GM18868 (cell line): ENCODE measurements around the gene MYO1B.
A peak's percentile ranks its signal among the peaks of the same experiment; 100 is the strongest.

Source experiments
- ATAC-seq: cut with Tn5 transposase; IDR thresholded peaks from one replicate; pipeline ENCODE4 v1.9.1; 2021; ENCODE audit warnings: mild to moderate bottlenecking, moderate library complexity; ENCODE audit not compliant: unreplicated experiment

Gene MYO1B

DNA sequence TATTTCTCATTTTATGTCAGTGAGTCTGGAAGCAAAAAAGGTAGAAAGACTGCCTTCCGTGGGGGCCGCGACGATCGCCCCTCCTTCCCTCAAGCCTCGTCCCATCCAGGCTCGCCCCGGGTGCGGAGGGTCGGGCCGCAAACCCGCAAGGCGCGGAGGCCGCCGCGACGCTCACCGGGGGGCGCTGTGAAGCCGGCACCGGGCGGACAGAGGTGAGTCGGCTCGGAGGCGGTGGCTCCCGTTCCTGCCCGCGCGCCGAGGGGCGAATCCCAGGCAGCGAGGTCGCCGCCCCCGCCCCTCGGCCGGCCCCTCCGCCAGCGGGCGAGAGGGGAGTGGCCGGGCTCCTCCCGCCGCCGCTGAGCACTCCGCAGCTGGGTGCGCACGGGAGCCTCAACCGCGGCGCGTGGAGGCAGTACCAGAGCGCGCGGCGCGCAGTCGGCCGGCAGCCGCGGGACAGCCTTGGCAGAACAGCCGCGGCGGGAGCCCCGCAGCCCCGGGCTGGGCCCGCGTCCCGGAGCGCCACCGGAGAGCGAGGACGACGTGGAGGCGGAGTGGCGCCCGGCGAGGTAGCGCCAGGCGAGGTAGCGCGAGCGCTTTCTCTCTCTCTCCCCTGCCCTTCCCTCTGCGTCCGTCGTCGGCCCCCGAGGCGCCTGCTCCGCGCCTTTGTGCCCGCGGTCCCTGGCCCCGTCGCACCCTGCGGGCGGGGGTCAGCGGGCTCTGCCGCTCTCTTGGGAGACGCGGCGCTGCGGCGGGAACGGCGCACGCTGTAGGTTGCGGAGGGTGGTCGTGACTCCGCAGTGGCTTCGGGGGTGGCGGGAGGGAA is at the start of gene MYO1B:
MYO1B (plus strand) TSS at position 359 of the 823 bp plus-strand sequence. CDS start 31,492 bp downstream, outside the sequence.
- peak; percentile 49 for ATAC-seq

DNA sequence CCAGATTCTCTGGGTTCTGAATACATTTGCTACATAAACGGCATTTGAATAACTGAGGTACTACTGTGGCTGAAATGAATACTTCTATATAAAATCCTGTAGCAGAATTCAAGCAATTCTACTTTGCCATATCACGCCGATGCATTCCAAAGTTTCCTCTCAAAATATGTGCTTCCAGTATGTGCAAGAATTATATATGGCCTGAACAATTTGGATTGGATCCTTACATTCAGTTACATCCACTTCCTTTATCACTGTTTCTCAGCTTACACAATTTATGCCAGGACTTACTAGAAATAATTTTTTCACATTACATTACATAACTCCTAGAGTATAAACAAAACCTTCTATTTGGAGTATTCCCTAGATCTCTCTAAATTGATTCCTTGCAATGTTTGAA is 48.1 kb upstream of the MYO1B start:
- no peak for ATAC-seq

DNA sequence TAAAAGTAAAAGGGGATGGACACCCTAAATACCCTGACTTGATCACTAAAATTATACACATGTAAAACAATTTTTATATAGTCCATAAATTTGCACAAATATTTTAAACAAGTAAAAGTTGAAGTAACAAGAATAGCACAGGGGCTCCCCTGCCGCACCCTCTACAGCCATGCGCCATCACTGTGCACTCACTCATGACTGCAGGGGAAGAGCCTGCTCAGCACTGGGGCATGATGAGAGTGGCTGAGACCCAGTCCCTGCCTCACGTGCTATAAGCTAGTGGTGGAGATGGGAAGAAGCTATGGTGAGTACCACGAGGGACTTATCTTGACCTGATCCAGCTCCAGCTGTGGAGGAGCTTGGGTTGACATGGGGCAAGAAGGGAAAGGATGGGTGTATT is 46.9 kb upstream of the MYO1B start:
- no peak for ATAC-seq

DNA sequence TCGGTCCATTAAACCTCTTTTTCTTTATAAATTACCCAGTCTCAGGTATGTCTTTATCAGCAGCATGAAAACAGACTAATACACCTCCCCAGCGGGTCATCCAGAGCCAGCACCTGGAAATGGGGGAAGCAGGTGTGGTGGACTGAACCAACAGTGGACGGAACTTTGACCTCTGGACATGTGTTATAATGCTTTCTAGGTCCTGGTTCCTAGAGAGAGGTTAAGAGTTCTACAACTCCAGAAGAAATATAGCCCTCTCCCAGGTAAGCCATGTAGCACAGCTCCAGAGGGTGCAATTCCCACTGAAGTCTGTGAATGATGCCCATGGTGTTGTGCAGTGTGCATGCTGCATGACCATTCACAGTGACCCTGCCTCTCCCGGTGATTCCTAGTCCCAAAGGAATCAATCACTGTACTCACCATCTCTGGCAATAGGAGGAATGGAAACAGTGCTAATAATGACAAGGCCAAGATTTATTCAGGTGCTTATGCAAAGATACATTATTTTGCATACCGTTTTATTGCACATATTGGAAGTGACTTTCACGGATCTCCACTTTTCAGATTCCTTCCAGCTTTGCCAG is 45.2 kb upstream of the MYO1B start:
- no peak for ATAC-seq

DNA sequence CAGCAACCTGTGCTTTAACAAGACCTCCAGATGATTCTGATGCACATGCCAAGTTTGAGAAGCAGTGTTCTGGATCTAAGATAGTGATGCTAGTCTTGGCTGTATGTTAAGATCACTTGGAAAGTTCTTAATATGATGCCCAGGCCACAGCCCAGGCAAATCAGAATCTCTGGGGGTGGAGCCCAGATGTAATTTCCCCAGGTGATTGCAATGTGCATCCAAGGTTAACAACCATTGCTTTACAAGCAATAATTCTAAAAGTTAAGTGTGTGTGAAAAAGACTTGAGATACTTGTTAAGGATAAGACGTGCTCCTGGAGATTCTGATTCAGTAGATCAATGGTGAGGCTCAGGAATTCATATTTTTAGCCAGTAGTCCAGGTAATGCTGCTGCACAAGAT is 44.3 kb upstream of the MYO1B start:
- no peak for ATAC-seq

DNA sequence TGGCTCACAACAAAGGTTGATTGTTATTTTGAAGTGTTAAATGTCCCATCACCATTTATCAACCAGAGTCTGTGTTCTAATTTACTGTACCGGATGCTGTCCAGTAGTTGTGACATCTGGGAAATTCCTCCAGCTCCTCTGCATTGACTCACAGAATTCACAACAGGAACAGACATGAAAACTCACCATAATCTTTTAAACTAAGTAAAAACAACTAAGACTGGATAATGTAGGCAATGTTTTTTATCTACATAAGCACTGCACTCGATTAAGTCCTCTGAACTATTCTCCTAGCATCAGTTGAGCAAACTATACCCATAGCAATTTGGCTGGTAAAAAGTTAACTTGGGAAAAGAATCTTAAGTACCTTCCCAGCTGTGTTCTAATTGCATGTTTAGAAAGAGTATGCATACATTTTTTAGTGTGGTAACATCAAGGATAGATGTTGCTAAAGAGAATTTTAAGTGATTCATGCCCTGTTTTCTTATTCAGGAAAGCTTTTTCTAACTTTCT is 42.9 kb upstream of the MYO1B start:
- peak; percentile 25 for ATAC-seq

DNA sequence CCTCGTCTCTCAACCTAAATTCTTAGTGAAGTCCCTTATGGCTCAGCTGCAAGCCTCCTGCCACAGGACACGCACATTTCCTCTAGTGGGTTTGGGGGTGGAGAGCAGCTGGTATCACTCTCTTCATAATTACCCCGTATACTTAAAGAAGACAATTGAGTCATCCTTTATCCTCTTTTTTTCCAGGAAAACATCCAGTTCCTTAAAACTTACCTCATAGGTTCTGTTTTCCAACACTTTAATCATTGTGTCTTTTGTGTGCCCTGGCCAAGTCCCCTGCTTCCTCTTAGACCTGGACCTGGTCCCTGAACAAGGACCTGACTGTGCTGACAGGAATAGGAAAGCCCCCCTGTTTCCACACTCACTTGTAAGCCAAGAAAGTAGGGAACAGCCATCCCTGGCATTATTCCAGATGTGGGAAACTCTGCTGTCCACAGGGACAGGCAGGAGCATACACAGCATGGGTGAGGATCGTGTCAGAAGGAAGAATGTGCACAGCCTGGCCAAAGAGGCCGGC is 42.3 kb upstream of the MYO1B start:
- peak; percentile 33 for ATAC-seq

DNA sequence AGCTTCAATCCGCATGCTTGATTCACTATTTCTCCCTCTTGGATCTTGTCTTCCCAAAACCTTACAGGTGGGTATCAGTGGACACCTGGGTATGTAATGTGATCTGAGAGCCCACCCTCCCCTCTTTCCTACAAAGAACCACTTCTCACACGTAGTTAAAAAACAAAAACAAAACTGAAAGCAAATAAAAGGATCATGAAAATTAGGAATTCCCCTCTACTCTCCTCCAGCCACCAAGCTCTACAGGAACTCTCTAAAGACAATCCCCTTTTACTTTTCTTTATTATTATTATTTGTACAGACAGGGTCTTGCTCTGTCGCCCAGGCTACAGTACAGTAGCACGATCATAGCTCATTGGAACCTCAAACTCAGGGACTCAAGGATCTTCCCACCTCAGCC is 40.8 kb upstream of the MYO1B start:
- peak; percentile 86 for ATAC-seq

DNA sequence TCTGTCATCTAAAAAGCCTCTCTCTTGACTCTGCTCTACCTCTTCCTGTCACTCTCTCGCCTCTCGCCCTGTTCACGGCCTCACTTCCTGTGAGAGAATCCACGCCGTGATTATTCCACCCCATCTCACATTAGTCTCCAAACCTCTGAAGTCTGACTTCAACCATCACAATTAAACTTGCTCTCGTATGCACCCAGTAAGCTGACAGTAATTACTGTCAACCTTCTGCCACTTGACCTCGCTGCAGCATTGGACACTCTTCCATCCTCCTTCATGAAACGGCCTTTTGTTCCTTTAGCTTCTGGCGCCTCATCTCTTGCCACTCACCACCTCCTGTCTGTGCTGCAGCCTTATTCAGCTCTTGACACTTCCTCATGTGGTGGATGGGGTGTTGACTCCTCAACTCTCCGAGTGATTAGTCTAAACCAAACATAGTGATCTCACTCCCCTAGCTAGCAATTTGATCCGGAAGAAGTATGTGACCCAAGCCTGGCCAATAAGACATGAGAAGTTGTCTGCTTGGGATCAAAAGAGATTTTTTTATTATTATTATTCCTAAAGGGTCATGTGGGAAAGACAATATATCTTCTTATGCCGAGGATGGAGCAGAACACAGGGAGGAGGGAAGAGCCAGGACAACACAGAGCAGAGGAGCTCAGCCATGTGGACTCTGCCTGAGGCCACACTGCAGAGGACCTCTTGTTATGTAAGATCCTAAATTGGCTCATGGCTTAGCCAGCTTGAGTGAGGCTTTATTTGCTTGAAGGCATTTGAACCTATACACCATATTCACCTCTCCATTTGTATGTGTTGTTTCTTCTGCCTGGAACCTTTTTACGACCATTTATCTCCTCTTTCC is 38.4 kb upstream of the MYO1B start:
- no peak for ATAC-seq

DNA sequence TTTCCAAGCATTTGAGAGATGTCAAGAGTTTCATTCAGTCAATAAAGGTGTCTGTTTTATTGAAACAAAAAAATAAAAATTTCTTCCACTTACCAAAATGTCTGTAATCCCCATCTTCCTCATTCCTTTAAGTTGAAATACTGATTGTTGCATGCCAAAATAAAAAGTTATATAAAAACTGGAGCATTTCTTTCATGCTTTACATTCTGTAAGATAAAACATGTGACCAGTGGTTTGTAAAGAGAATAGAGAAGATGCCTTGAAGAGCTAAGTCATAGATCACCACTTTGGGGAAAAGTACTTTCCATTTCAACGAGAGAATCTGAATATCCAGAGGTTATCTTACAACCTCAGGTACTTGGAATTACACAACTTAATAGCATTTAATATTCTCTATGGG is 35.9 kb upstream of the MYO1B start:
- ATAC-seq: no peak

DNA sequence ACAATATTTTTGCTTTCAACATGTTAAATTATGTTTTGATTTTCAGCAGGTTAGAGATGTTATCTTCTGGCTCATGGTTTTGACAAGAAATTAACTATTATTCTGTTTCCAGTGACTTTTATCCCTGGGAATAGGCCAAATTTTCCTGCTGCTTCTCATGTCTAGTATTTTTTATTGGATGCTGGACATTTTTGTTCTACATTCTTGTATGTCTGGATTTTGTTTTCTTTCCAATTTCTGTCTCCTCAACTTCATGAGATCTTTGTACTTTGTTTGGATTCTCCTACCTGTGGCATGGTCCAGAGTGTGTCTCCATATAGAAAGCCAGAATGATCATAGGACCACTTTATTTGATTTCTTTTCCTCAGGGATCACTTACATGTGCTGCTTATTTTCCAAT is 33.1 kb upstream of the MYO1B start:
- ATAC-seq: no peak

DNA sequence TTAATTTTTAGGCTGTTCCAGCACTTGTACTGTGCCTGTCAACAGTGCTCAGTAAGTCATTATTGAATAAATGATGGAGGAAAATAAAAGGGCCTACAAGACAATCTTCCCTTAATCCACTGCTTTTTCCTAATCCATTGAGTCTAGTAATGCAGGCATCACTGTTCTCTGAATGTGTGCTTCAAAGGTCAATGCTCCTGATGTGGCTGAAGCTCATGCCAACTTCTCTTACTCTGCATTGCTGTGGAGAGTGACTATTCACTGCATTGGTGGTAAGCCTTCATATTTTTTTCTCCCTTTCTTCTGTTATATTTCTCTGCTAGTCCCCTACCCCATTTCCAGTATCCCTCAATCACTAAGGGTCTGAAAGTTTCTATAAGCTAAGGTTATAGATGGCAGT is 31.9 kb upstream of the MYO1B start:
- no peak for ATAC-seq

DNA sequence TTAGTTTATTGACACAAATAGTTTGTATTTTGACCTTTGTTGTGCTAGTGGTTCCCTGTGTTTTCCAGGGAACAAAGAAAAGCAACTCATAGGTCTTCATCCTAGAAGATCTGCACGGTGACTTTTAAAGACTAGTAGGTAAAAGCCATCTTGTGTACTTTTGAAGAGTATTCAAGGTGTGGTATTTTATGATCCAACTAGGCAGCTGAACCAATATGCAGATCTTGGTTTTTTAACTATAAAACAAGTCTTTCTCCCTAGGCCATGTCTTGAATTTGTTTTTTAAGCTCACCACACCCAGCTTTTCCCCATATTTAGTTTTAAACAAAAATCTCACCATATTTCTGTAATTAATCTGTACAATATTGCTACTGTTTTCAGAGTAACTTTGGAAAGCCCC is 30.0 kb upstream of the MYO1B start:
- no peak for ATAC-seq

DNA sequence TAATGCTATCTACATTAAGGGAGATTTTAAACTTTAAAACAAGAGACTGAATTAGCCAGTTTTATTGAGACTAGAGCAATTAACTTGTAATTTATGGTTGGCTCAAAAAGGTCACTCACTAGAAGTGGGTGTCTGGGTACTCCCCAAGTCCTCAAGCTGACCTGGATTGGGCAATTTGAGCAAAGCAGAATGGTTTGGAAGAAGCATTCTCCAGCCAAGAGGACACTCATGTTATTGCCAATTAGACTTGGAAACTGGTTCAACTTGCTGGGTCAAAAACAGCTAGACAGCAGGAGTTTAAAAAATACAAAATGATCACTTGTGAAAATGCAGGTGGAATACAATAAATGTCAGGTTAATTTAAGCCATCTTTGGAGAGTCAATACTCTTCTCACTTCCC is 29.5 kb upstream of the MYO1B start:
- no peak for ATAC-seq

DNA sequence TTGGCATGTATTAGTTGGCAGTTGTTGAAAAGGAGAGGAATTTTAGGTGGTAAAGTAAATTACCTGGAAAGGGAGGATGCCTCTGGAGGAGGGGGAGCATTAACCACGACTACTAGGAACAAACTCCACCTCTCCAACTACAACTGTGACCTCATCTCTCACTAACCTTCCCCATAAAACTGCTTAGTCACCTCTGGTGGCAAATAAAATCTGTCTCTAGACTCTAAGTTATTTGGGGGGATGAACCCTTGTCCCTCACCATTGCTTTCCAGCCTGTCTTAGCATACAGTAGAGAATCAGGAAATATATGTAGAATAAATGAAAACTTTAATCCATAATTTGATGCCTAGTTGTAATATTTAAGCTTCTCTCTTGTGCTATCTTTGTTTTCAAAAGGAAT is 27.6 kb upstream of the MYO1B start:
- no peak for ATAC-seq

DNA sequence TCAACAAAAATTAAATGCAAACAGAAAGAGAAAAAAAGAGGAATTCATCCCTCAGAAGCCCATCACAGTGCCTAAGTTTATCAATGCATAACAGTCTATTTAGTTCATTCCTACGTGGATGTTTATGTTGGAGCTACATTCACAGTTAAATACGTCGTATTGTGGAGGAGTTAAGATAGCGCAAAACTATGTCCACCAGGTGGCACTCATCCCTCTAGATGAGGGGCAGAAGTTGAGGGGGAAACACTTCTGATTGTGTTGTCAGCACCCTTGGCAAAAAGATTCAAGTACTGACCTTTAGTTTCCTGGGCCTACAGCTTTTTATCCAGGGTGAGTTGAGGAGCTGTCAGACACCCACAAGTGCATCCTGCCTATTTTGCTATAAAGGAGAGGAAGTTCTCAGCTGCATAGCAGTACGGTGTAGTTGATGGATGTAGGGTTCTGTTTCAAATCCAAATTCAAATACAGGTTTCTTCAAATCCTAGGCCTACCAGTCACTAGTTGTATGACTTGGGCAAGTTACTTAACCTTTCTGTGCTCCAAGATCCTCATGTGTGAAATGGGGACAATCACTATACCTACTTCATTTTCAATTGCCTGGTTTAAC is 26.8 kb upstream of the MYO1B start:
- ATAC-seq: peak; percentile 52

DNA sequence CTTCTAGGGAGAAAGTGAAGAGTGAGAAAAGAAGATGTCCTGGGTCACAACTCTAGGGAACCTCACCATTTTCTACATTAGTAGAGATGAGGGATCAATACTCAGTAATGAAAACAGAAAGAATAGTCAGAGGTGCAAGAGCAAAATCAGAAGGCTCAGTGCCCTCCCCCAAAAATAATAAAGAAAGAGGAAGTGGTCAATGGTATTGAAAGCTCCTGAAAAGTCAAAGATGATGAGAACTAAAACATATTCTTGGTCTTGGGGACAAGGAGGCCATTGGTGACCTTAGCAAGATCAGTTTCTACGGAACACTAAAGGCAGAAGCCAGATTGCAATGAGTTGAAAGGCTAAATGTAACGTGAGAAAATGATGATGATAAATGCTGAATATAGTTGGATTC is 24.5 kb upstream of the MYO1B start:
- peak; percentile 53 for ATAC-seq

DNA sequence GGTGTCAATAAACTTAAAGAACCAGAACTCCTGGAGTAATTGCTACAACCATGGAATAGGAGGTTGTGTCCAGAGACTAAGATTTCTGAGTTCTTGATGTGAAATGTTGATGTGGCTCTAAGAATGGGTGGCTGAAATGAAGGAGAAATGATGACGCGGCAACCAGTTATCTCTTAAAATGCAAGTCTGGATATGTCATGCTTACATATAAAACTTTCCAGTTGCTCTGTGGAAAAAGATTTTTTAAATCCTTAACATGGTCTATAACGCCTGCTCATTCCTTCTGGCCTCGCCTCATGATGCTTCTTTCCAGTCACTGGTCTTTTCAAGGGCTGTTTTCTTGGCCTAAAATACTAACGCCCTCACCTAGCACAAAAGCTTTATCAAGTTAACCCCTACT is 23.5 kb upstream of the MYO1B start:
- no peak for ATAC-seq

DNA sequence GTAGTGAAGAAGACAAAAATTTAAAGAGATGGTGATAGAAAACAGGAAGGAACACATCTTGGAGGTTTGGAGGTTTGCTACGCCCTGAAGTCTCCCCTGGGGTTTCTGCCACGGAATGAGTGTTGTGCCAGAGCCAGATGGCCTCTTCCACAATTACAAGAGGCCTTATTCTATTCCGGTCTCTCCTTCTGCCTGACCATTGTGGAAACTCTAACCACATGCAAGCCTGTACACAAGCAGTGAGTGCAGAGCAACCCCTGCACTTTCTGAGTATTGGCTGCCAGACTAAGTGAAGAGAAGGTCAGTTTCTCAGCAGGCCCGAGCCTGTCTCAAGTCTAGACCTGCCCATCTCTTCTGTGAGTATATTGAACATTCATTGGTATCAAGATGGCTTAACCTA is 22.7 kb upstream of the MYO1B start:
- peak; percentile 36 for ATAC-seq

DNA sequence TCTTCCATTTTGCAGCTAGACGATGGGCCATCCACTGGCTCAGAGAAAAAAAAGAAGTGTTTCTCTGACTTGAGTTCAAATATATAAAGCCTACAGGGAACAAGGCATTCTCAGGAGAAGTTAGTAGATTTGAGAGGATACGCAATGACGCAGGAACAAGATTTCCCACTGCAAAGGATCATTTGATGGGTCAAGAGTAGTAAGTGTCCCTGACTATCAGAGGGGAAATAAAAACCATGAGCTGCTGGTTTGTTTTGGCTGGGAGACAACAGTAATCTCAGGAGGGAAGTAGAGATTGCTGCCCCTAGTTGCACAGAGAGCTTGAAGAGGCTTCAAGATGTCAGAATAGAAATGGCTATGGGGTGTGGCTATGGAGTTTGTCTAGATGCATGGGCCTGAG is 22.3 kb upstream of the MYO1B start:
- ATAC-seq: no peak

DNA sequence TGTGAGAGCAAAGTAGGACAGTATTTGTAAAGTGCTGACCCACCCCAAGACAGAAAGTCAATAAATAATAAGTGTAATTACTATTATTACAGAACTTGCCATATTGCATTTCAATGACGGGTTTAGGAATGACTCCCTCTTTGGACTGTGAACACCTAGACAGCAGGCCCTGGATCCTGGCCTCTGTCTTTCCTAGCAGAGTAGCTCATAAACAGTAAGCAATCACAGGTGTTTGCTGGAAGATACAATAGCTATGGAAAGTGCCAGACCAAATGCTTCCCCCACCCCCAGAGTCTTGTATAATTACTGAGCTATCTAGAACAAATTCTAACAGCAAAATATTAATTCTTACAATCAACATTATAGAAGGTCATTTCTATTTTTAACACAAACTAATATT is 20.1 kb upstream of the MYO1B start:
- ATAC-seq: no peak
